Osteocyte (in vitro differentiated cells): ENCODE results near the gene CAPN13. TPM values are rescaled to one million over a fixed set of nuclear protein-coding genes. Genes with fewer than 3 reads are reported as not detected.

Experiments
- DNase-seq: peaks from one replicate; pipeline ENCODE4 v3.0.0; 2021; ENCODE audit warnings: mixed read lengths; ENCODE audit not compliant: unreplicated experiment; ENCODE audit errors: extremely low spot score
- H3K27ac Mint-ChIP-seq: one replicate; pipeline ENCODE4 v1.8.0; 2021; ENCODE audit warnings: mild to moderate bottlenecking, mixed read lengths; ENCODE audit not compliant: unreplicated experiment
- H3K27me3 Mint-ChIP-seq: one replicate; pipeline ENCODE4 v1.8.0; 2021; ENCODE audit warnings: mixed read lengths; ENCODE audit not compliant: unreplicated experiment
- H3K36me3 Mint-ChIP-seq: one replicate; pipeline ENCODE4 v1.8.0; 2021; ENCODE audit warnings: mixed read lengths; ENCODE audit not compliant: unreplicated experiment
- H3K4me1 Mint-ChIP-seq: one replicate; pipeline ENCODE4 v1.8.0; 2021; ENCODE audit warnings: mixed read lengths; ENCODE audit not compliant: unreplicated experiment
- H3K4me3 Mint-ChIP-seq: one replicate; pipeline ENCODE4 v1.8.0; 2021; ENCODE audit warnings: mild to moderate bottlenecking, moderate library complexity, mixed read lengths; ENCODE audit not compliant: unreplicated experiment
- H3K9me3 Mint-ChIP-seq: one replicate; pipeline ENCODE4 v1.8.0; 2021; ENCODE audit warnings: mixed read lengths; ENCODE audit not compliant: unreplicated experiment
- total RNA-seq: library from RNA; stranded (reverse); gene quantifications from 2 replicates; pipeline ENCODE4 v1.2.1, GENCODE V29; 2021
- TF ChIP-seq, protein P1 (sequence below): fragments of 200-600 bp; sonication (generic); IDR thresholded peaks from 2 replicates; pipeline ENCODE4 v1.5.0; 2021; ENCODE audit warnings: antibody characterized with exemption, mild to moderate bottlenecking, moderate library complexity

The CAPN13 gene
- total RNA-seq, 1 donor from 2014 or later: not detected

DNA sequence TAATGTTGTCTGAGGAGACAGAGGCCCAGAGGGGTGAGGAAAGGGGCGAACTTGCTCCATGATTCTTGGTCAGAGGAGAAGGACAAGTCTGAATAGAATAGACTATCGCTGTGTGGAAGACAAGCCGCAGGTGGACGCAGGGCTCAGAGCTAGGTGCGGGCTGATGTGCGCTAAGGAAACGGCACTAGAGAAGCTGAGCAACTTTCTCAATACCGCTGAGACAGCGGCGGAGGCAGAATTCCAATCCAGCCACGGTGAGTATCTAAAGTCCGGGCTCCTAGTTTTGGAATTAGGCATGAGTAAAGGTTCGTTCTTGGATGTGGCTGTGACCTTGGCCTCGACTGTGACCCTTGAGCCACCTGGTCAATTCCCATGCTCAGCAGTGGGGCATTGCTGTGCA is 47.8 kb downstream of the CAPN13 start:
- Mint-ChIP-seq H3K36me3 (no peaks in the 10 kb centered on the region), H3K9me3 (no peaks in the 10 kb centered on the region), H3K27me3 (peaks cover 8% of the 10 kb centered on the region), H3K27ac (no peak overlapping the region), H3K4me1 (peaks cover 4% of the 10 kb centered on the region), H3K4me3 (no peak overlapping the region)
- no peak for DNase-seq
- TF ChIP-seq, protein P1, sequence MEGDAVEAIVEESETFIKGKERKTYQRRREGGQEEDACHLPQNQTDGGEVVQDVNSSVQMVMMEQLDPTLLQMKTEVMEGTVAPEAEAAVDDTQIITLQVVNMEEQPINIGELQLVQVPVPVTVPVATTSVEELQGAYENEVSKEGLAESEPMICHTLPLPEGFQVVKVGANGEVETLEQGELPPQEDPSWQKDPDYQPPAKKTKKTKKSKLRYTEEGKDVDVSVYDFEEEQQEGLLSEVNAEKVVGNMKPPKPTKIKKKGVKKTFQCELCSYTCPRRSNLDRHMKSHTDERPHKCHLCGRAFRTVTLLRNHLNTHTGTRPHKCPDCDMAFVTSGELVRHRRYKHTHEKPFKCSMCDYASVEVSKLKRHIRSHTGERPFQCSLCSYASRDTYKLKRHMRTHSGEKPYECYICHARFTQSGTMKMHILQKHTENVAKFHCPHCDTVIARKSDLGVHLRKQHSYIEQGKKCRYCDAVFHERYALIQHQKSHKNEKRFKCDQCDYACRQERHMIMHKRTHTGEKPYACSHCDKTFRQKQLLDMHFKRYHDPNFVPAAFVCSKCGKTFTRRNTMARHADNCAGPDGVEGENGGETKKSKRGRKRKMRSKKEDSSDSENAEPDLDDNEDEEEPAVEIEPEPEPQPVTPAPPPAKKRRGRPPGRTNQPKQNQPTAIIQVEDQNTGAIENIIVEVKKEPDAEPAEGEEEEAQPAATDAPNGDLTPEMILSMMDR: no peak

DNA sequence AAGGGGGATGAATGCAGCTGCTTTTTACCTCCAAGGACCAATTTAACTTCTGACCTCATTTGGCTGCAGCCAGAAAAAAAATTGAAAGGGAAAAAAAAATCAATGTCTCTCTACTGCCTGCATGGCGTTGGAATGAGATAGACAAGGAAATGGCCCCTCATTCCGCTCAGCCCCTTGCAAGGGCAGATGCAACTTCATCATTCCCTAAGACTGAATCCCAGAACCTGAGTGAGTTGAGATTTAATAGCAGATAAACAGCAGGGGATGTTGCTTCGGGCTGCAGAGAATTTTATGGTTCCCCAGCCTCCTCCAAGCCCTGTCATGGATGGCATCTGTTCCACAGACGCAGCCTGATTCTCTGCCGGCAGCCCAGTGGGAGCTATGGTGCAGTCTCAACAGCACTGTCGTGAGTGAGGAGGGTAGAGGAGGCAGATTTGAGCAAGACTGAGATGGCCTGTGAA is 49.0 kb downstream of the CAPN13 start:
- peaks cover 4% of the 10 kb centered on the region for H3K4me1 Mint-ChIP-seq
- no peak overlapping the region for H3K4me3 Mint-ChIP-seq
- H3K27ac Mint-ChIP-seq: no peak overlapping the region
- H3K9me3 Mint-ChIP-seq: no peaks in the 10 kb centered on the region
- H3K27me3 Mint-ChIP-seq: peaks cover 8% of the 10 kb centered on the region
- TF ChIP-seq, protein P1: no peak
- DNase-seq: no peak
- H3K36me3 Mint-ChIP-seq: no peaks in the 10 kb centered on the region

DNA sequence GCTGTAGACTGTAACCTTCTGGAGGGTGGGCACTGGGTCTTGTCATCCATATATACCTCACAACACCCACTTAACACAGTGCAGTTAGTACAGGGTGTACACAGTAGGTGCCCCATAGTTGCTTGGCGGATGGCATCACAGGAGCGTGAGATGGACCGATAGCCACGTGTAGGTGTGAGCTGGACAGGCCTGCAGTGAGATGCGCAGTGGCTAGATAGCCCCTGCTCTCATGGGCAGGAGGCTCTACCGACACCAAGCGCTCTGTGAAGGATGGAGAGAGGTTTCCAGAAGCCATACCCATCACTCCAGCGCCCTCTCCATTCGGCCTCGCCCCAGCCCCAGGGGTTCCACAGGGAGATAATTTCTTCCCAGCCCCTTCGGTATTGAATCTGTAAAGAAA is 49.5 kb downstream of the CAPN13 start:
- TF ChIP-seq, protein P1: no peak
- H3K4me3 Mint-ChIP-seq: no peak overlapping the region
- DNase-seq: no peak
- no peaks in the 10 kb centered on the region for H3K36me3 Mint-ChIP-seq
- no peak overlapping the region for H3K27ac Mint-ChIP-seq
- H3K9me3 Mint-ChIP-seq: no peaks in the 10 kb centered on the region
- peaks cover 8% of the 10 kb centered on the region for H3K27me3 Mint-ChIP-seq
- H3K4me1 Mint-ChIP-seq: peaks cover 4% of the 10 kb centered on the region

- peaks cover 4% of the 10 kb centered on the region for H3K4me1 Mint-ChIP-seq
- no peaks in the 10 kb centered on the region for H3K9me3 Mint-ChIP-seq
- H3K4me3 Mint-ChIP-seq: no peak overlapping the region
- DNase-seq: no peak
- H3K36me3 Mint-ChIP-seq: no peaks in the 10 kb centered on the region
- peaks cover 8% of the 10 kb centered on the region for H3K27me3 Mint-ChIP-seq
- TF ChIP-seq, protein P1: no peak
- H3K27ac Mint-ChIP-seq: no peak overlapping the region
These were observed 50.3 kb downstream of the CAPN13 start for GRCh38 chr2:30756971-30757370.

DNA sequence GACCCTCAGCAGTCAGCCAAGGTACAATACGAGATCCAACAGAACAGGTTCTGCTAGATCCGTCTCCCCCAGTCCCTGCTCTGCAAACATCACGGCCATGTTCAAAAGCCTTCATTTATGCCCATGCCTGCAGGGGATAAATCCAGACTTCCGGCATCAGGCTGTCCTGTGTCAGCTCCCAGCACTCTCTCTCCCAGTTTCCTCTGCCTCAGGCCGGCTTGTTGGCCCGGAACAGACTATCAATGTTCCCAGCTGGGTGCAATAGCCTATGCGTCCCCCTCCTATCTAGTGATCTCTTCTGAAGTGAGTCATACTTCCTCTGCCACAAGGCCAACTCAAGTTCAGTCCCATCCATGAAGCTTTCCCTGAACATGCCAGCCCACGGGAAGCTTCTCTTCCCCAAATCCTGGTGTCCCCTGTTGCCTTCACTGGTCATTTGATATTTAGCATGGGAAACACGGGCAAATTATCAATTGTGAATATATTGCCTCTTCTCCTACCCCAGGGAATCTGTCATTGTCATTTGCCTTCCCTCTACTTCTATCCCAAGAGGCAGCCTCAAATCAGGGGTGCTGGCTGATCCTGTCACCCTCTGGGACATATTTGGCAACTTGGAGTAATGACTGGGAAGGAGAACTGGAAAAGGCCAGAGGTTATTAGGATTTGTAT is 51.1 kb downstream of the CAPN13 start:
- H3K4me3 Mint-ChIP-seq: no peak overlapping the region
- TF ChIP-seq, protein P1: no peak
- H3K27me3 Mint-ChIP-seq: peaks cover 8% of the 10 kb centered on the region
- peaks cover 4% of the 10 kb centered on the region for H3K4me1 Mint-ChIP-seq
- DNase-seq: no peak
- H3K27ac Mint-ChIP-seq: no peak overlapping the region
- H3K36me3 Mint-ChIP-seq: no peaks in the 10 kb centered on the region
- no peaks in the 10 kb centered on the region for H3K9me3 Mint-ChIP-seq
